Esophagus squamous epithelium (tissue), 4 donors: ENCODE results near the gene CCR5AS.

Experiments
- POLR2A ChIP-seq, 4 donors: fragments of 450-650 bp; IDR thresholded peaks; one replicate each; pipeline ENCODE4 v1.6.1; 2017; ENCODE audit warnings: antibody characterized with exemption in 4 of 4, mild to moderate bottlenecking in 4 of 4, moderate library complexity in 3 of 4
- TF ChIP-seq, protein P1 (sequence below), 6 experiments: fragments of 450-650 bp in 4 of 6; fragments of 200-600 bp in 2 of 6; sonication (generic) in 2 of 6; IDR thresholded peaks; one replicate each; pipeline ENCODE4 v1.5.1; 2016 to 2019; ENCODE audit warnings: antibody characterized with exemption in 6 of 6, mild to moderate bottlenecking in 4 of 6, moderate library complexity in 4 of 6

DNA sequence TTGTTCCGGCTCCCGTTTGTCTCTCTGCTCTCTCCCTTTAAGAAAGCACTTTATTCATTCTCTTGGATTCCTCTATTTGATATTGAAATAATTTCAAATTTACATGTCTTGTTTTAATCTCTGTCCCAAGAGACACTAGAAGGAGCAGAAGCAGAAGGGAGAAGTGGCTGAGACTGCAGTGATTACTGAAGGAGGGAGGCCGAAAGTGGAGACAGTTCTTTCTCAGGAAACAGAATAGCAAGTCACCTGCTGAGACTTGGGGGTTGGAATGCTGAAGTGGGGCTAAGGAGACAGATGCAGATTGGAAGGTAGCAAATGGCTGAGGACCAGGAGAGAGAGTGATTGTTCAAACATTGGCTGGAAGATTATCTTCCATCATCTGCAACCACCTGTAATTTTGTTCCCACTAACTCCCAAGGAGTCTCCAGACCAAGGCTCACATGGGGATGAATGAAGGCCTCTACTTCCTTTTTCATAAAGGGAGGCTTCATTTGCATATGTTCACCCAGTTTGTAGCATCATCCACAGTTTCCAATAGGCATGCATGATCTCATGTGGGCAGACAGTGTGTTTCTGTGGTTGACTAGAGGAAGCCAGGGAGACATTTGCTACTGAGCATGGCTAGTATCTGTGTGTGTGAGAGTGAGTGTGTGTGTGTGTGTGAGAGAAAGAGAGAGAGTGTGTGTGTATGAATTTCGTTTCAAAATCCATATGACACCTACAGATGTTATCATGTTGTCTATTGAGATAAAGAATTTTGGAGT lies 33.8 kb upstream of the CCR5AS start:
- TF ChIP-seq, protein P1, sequence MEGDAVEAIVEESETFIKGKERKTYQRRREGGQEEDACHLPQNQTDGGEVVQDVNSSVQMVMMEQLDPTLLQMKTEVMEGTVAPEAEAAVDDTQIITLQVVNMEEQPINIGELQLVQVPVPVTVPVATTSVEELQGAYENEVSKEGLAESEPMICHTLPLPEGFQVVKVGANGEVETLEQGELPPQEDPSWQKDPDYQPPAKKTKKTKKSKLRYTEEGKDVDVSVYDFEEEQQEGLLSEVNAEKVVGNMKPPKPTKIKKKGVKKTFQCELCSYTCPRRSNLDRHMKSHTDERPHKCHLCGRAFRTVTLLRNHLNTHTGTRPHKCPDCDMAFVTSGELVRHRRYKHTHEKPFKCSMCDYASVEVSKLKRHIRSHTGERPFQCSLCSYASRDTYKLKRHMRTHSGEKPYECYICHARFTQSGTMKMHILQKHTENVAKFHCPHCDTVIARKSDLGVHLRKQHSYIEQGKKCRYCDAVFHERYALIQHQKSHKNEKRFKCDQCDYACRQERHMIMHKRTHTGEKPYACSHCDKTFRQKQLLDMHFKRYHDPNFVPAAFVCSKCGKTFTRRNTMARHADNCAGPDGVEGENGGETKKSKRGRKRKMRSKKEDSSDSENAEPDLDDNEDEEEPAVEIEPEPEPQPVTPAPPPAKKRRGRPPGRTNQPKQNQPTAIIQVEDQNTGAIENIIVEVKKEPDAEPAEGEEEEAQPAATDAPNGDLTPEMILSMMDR (IDR thresholded peaks at IDR 0.05), result no peak
- TF ChIP-seq POLR2A (IDR thresholded peaks at IDR 0.05), result no peak
